Endometrium (tissue), 2 donors: ENCODE data around the gene CPN2.

ENCODE experiments used
- FAIRE-seq: peaks from 2 replicates; lab custom pipeline; 2012; peaks lifted over from hg19 to GRCh38; lab: Jason Lieb, UNC
- donor health status: control.
- donor health status: control.

The CPN2 gene

GRCh38 chr3:194313560-194314387 lies 37.4 kb downstream of the CPN2 start:
- FAIRE-seq, result no peak

- no peak for FAIRE-seq
Observed at GRCh38 chr3:194312743-194313281, 38.3 kb downstream of the CPN2 start.

- no peak for FAIRE-seq
Observed at GRCh38 chr3:194312186-194312742, 38.9 kb downstream of the CPN2 start.

GRCh38 chr3:194311000-194311399 lies 40.1 kb downstream of the CPN2 start:
- FAIRE-seq, result no peak

- no peak for FAIRE-seq
Observed at GRCh38 chr3:194310060-194310835, 40.9 kb downstream of the CPN2 start.

GRCh38 chr3:194308601-194309449 lies 42.3 kb downstream of the CPN2 start:
- FAIRE-seq, result no peak

GRCh38 chr3:194307849-194308248 lies 43.3 kb downstream of the CPN2 start:
- no peak for FAIRE-seq

GRCh38 chr3:194306771-194307640 lies 44.1 kb downstream of the CPN2 start:
- FAIRE-seq, result no peak

GRCh38 chr3:194306109-194306686 lies 44.9 kb downstream of the CPN2 start:
- FAIRE-seq, result no peak

GRCh38 chr3:194305356-194306108 lies 45.6 kb downstream of the CPN2 start:
- FAIRE-seq, result no peak

GRCh38 chr3:194304186-194304917 lies 46.8 kb downstream of the CPN2 start:
- FAIRE-seq, result no peak

GRCh38 chr3:194303749-194304148 lies 47.4 kb downstream of the CPN2 start:
- no peak for FAIRE-seq

- FAIRE-seq, result no peak
Observed at GRCh38 chr3:194301730-194302129, 49.4 kb downstream of the CPN2 start.

- no peak for FAIRE-seq
Observed at GRCh38 chr3:194300936-194301335, 50.2 kb downstream of the CPN2 start.

GRCh38 chr3:194300382-194300758 lies 50.8 kb downstream of the CPN2 start:
- no peak for FAIRE-seq

- FAIRE-seq, result no peak
Observed at GRCh38 chr3:194298331-194299227, 52.5 kb downstream of the CPN2 start.

GRCh38 chr3:194296454-194297263 lies 54.5 kb downstream of the CPN2 start:
- FAIRE-seq, result no peak
